Ishikawa (cell line): ENCODE measurements around the gene ARID1B.

Source experiments
- CEBPB ChIP-seq: IDR thresholded peaks from 2 replicates; pipeline ENCODE4 v1.6.1; 2012
- CREB1 ChIP-seq: IDR thresholded peaks from 2 replicates; pipeline ENCODE4 v1.6.1; 2012; ENCODE audit warnings: low read depth
- EGR1 ChIP-seq: IDR thresholded peaks from 2 replicates; pipeline ENCODE4 v1.6.1; 2012
- EP300 ChIP-seq: IDR thresholded peaks from 2 replicates; pipeline ENCODE4 v1.6.1; 2012; ENCODE audit warnings: borderline replicate concordance
- FOXM1 ChIP-seq: IDR thresholded peaks from 2 replicates; pipeline ENCODE4 v1.6.1; 2012; ENCODE audit warnings: low read depth, borderline replicate concordance
- MAX ChIP-seq: IDR thresholded peaks from 2 replicates; pipeline ENCODE4 v1.6.1; 2012
- NFIC ChIP-seq: IDR thresholded peaks from 2 replicates; pipeline ENCODE4 v1.6.1; 2012
- RAD21 ChIP-seq: IDR thresholded peaks from 2 replicates; pipeline ENCODE4 v1.6.1; 2012; ENCODE audit warnings: low read depth
- TAF1 ChIP-seq: IDR thresholded peaks from 2 replicates; pipeline ENCODE4 v1.6.1; 2012; ENCODE audit warnings: low read depth, mild to moderate bottlenecking
- TCF12 ChIP-seq: IDR thresholded peaks from 2 replicates; pipeline ENCODE4 v1.6.1; 2012; ENCODE audit warnings: low read depth
- TEAD4 ChIP-seq: IDR thresholded peaks from 2 replicates; pipeline ENCODE4 v1.6.1; 2012
- USF1 ChIP-seq: IDR thresholded peaks from 2 replicates; pipeline ENCODE4 v1.6.1; 2012
- YY1 ChIP-seq: IDR thresholded peaks from 2 replicates; pipeline ENCODE4 v1.6.1; 2012; ENCODE audit warnings: low read depth
- ZBTB7A ChIP-seq: IDR thresholded peaks from 2 replicates; pipeline ENCODE4 v1.6.1; 2012; ENCODE audit warnings: low read depth
- TF ChIP-seq, protein P1 (sequence below): IDR thresholded peaks from 2 replicates; pipeline ENCODE4 v1.6.1; 2012; ENCODE audit warnings: low read depth, mild to moderate bottlenecking

The ARID1B gene

GRCh38 chr6:157120534-157121232 is 343.5 kb downstream of the ARID1B start:
- TF ChIP-seq NFIC (no peak), YY1 (no peak), CEBPB (no peak), CREB1 (no peak), EP300 (no peak), TEAD4 (no peak), MAX (no peak), EGR1 (no peak), TCF12 (no peak), USF1 (no peak), TAF1 (no peak), RAD21 (no peak), FOXM1 (no peak), ZBTB7A (no peak)
- TF ChIP-seq, protein P1, sequence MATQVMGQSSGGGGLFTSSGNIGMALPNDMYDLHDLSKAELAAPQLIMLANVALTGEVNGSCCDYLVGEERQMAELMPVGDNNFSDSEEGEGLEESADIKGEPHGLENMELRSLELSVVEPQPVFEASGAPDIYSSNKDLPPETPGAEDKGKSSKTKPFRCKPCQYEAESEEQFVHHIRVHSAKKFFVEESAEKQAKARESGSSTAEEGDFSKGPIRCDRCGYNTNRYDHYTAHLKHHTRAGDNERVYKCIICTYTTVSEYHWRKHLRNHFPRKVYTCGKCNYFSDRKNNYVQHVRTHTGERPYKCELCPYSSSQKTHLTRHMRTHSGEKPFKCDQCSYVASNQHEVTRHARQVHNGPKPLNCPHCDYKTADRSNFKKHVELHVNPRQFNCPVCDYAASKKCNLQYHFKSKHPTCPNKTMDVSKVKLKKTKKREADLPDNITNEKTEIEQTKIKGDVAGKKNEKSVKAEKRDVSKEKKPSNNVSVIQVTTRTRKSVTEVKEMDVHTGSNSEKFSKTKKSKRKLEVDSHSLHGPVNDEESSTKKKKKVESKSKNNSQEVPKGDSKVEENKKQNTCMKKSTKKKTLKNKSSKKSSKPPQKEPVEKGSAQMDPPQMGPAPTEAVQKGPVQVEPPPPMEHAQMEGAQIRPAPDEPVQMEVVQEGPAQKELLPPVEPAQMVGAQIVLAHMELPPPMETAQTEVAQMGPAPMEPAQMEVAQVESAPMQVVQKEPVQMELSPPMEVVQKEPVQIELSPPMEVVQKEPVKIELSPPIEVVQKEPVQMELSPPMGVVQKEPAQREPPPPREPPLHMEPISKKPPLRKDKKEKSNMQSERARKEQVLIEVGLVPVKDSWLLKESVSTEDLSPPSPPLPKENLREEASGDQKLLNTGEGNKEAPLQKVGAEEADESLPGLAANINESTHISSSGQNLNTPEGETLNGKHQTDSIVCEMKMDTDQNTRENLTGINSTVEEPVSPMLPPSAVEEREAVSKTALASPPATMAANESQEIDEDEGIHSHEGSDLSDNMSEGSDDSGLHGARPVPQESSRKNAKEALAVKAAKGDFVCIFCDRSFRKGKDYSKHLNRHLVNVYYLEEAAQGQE, result no peak

- TF ChIP-seq CEBPB, result no peak
- TF ChIP-seq USF1, result no peak
- no peak for TF ChIP-seq FOXM1
- no peak for TF ChIP-seq RAD21
- no peak for TF ChIP-seq YY1
- no peak for TF ChIP-seq CREB1
- TF ChIP-seq ZBTB7A, result no peak
- TF ChIP-seq NFIC, result no peak
- TF ChIP-seq, protein P1, result no peak
- no peak for TF ChIP-seq TCF12
- no peak for TF ChIP-seq MAX
- no peak for TF ChIP-seq EP300
- TF ChIP-seq EGR1, result no peak
- TF ChIP-seq TAF1, result no peak
These were observed 344.7 kb downstream of the ARID1B start for GRCh38 chr6:157121897-157122296.

DNA sequence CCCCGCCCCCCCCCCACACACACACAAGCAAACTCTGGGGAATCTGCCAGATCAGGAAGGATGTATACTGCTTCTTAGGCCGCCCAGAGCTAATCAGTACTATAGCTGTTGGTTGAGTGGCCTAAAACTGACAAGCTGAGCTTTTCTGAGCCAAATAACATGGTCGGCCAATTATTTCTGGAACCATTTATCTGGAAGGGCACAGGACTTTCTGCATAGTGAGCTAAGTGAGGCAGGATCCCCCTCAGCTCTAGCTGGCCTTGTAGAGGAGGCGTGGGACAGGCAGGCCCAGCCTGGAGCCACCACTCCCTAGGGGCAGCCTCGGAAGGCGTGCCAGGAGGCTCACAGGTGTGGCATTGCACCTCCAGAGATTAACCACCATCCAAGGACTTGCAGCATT is 346.1 kb downstream of the ARID1B start:
- TF ChIP-seq TCF12 (no peak), EGR1 (no peak), CEBPB (no peak), ZBTB7A (no peak), CREB1 (no peak), TEAD4 (no peak), EP300 (no peak), YY1 (no peak), RAD21 (no peak), MAX (no peak), FOXM1 (no peak), USF1 (no peak), TAF1 (no peak), NFIC (no peak)
- TF ChIP-seq, protein P1, result no peak
